IMR-90 (cell line): ENCODE data around the gene OR7D2.

Experiments used
- BHLHE40 ChIP-seq: fragments of 150-350 bp; IDR thresholded peaks from 2 replicates; pipeline ENCODE4 v1.6.1; 2016; ENCODE audit warnings: mild to moderate bottlenecking, low read depth, low read length
- CTCF ChIP-seq: conservative IDR thresholded peaks from 2 replicates; pipeline ENCODE4 v1.5.1; 2012; ENCODE audit warnings: mild to moderate bottlenecking, low read depth, low read length, improper control_type of control experiment
- FOS ChIP-seq: fragments of 150-350 bp; IDR thresholded peaks from 2 replicates; pipeline ENCODE4 v1.6.1; 2016; ENCODE audit warnings: low read depth, low read length
- POLR2A ChIP-seq: IDR thresholded peaks from 2 replicates; pipeline ENCODE4 v1.6.1; 2012; ENCODE audit warnings: mild to moderate bottlenecking, low read depth, low read length
- RAD21 ChIP-seq: IDR thresholded peaks from 2 replicates; pipeline ENCODE4 v1.6.1; 2012; ENCODE audit warnings: low read length, improper control_type of control experiment
- RCOR1 ChIP-seq: IDR thresholded peaks from 2 replicates; pipeline ENCODE4 v1.6.1; 2012; ENCODE audit warnings: mild to moderate bottlenecking, low read length, improper control_type of control experiment; ENCODE audit not compliant: insufficient replicate concordance
- RFX5 ChIP-seq: IDR thresholded peaks from 2 replicates; pipeline ENCODE4 v1.8.0; 2012; ENCODE audit warnings: low read depth, mild to moderate bottlenecking, low read length, moderate library complexity
- USF2 ChIP-seq: fragments of 150-350 bp; IDR thresholded peaks from 2 replicates; pipeline ENCODE4 v1.6.1; 2017; ENCODE audit warnings: mild to moderate bottlenecking, antibody characterized with exemption, low read length, low read depth

- TF ChIP-seq POLR2A (no peak), CTCF (no peak), RFX5 (no peak), FOS (no peak), RAD21 (no peak), RCOR1 (no peak), USF2 (no peak), BHLHE40 (no peak)
Observed at GRCh38 chr19:9155591-9155990, 23.2 kb upstream of the OR7D2 start.
